Ramos (cell line): ENCODE measurements around the gene DNAJC18.
"Not testable (repeated sequence)": the region's sequence is repeated elsewhere in the genome, so short reads cannot be mapped to it uniquely, and the experiment has no call there.

Source experiments
- in situ Hi-C: fragments of 300-500 bp; cut with MboI; formaldehyde crosslinking; loops from one replicate; pipeline ENCODE4 v1.14.3; 2022; ENCODE audit warnings: low sequenced_read_pairs; ENCODE audit not compliant: unreplicated experiment

DNAJC18 gene

GRCh38 chr5:139439013-139439903 is at the start of gene DNAJC18:
Gene DNAJC18, minus strand, starts transcription at chr5:139439525. Its CDS starts 80 bp downstream, at chr5:139439445.
- in situ Hi-C loops, result no loop called here

- in situ Hi-C loops, result no loop called here
Measured at GRCh38 chr5:139488260-139488659, 48.9 kb upstream of the DNAJC18 start.

GRCh38 chr5:139486201-139486600 is 46.9 kb upstream of the DNAJC18 start:
- in situ Hi-C loops, result no loop called here

GRCh38 chr5:139482890-139483208 is 43.5 kb upstream of the DNAJC18 start:
- in situ Hi-C loops, result not testable (repeated sequence)

GRCh38 chr5:139482050-139482889 is 42.9 kb upstream of the DNAJC18 start, which contains the start of gene STING1:
Gene STING1, minus strand, starts transcription at chr5:139482758. Its CDS starts 1,054 bp downstream, at chr5:139481704.
- in situ Hi-C loops, result no loop called here

GRCh38 chr5:139481580-139482049 is 42.3 kb upstream of the DNAJC18 start:
- in situ Hi-C loops, result no loop called here

GRCh38 chr5:139481122-139481533 is 41.8 kb upstream of the DNAJC18 start:
- in situ Hi-C loops, result no loop called here

- in situ Hi-C loops, result not testable (repeated sequence)
Measured at GRCh38 chr5:139479729-139480128, 40.4 kb upstream of the DNAJC18 start.

GRCh38 chr5:139478657-139479423 is 39.5 kb upstream of the DNAJC18 start:
- in situ Hi-C loops, result not testable (repeated sequence)

GRCh38 chr5:139475865-139476617 is 36.7 kb upstream of the DNAJC18 start:
- in situ Hi-C loops, result no loop called here

- in situ Hi-C loops, result no loop called here
Measured at GRCh38 chr5:139474890-139475791, 35.8 kb upstream of the DNAJC18 start.

- in situ Hi-C loops, result no loop called here
Measured at GRCh38 chr5:139473565-139473964, 34.2 kb upstream of the DNAJC18 start.

GRCh38 chr5:139473105-139473504 is 33.8 kb upstream of the DNAJC18 start:
- in situ Hi-C loops, result no loop called here

GRCh38 chr5:139472386-139473030 is 33.2 kb upstream of the DNAJC18 start:
- in situ Hi-C loops, result no loop called here

GRCh38 chr5:139470821-139471300 is 31.5 kb upstream of the DNAJC18 start, which contains the start of gene SMIM33:
Gene SMIM33, plus strand, starts transcription at chr5:139471004. Its CDS starts 118 bp downstream, at chr5:139471122.
- in situ Hi-C loops, result no loop called here

- in situ Hi-C loops, result no loop called here
Measured at GRCh38 chr5:139468421-139468931, 29.2 kb upstream of the DNAJC18 start.

- in situ Hi-C loops, result no loop called here
Measured at GRCh38 chr5:139462586-139463276, 23.4 kb upstream of the DNAJC18 start, which contains the start of gene ECSCR. Gene ECSCR, minus strand, starts transcription at chr5:139462743. Its CDS starts 73 bp downstream, at chr5:139462670.
